Prostate gland (tissue), 2 donors: ENCODE measurements around the gene LAMP1.

Source experiments
- CTCF ChIP-seq, 4 experiments: fragments of 200-600 bp in 2 of 4; fragments of 450-650 bp in 2 of 4; sonication (generic) in 2 of 4; IDR thresholded peaks; 1 replicate in 3 of 4; 2 replicates in 1 of 4; pipeline ENCODE4 v1.5.1; 2016 to 2019; ENCODE audit warnings: antibody characterized with exemption in 4 of 4, mild to moderate bottlenecking in 2 of 4, moderate library complexity in 2 of 4
- POLR2A ChIP-seq: fragments of 450-650 bp; IDR thresholded peaks from one replicate; pipeline ENCODE4 v1.6.1; 2016; ENCODE audit warnings: antibody characterized with exemption, mild to moderate bottlenecking
- POLR2AphosphoS5 ChIP-seq: sonication (generic); formaldehyde crosslinking; IDR thresholded peaks from one replicate; pipeline ENCODE4 v1.6.1; 2017; ENCODE audit warnings: antibody characterized with exemption

GRCh38 chr13:113342820-113343691 is 46.0 kb downstream of the LAMP1 start:
- TF ChIP-seq CTCF (IDR thresholded peaks at IDR 0.05) (no peak), POLR2AphosphoS5 (no peak), POLR2A (no peak)
